Testis (tissue), 2 donors: Measurements from ENCODE around the gene PHLPP1.

Experiments
- POLR2A ChIP-seq: fragments of 450-650 bp; IDR thresholded peaks from one replicate; pipeline ENCODE4 v1.6.1; 2017; ENCODE audit warnings: antibody characterized with exemption, mild to moderate bottlenecking, moderate library complexity
- TF ChIP-seq, protein P1 (sequence below), 3 experiments: fragments of 450-650 bp in 2 of 3; fragments of 200-600 bp in 1 of 3; sonication (generic) in 1 of 3; IDR thresholded peaks; one replicate each; pipeline ENCODE4 v1.5.1; 2016 to 2019; ENCODE audit warnings: antibody characterized with exemption in 3 of 3, mild to moderate bottlenecking in 2 of 3, moderate library complexity in 1 of 3

- TF ChIP-seq, protein P1, sequence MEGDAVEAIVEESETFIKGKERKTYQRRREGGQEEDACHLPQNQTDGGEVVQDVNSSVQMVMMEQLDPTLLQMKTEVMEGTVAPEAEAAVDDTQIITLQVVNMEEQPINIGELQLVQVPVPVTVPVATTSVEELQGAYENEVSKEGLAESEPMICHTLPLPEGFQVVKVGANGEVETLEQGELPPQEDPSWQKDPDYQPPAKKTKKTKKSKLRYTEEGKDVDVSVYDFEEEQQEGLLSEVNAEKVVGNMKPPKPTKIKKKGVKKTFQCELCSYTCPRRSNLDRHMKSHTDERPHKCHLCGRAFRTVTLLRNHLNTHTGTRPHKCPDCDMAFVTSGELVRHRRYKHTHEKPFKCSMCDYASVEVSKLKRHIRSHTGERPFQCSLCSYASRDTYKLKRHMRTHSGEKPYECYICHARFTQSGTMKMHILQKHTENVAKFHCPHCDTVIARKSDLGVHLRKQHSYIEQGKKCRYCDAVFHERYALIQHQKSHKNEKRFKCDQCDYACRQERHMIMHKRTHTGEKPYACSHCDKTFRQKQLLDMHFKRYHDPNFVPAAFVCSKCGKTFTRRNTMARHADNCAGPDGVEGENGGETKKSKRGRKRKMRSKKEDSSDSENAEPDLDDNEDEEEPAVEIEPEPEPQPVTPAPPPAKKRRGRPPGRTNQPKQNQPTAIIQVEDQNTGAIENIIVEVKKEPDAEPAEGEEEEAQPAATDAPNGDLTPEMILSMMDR (IDR thresholded peaks at IDR 0.05), result no peak
- TF ChIP-seq POLR2A, result no peak
Observed at GRCh38 chr18:63017977-63018376, 302.6 kb downstream of the PHLPP1 start.
